ENCODE data around the gene KRT5. TPM values are rescaled to one million over a fixed set of nuclear protein-coding genes. Genes with fewer than 3 reads are reported as not detected.
A peak's percentile ranks its signal among the peaks of the same experiment; 100 is the strongest.

KRT5 gene
- total RNA-seq, 1 experiment from 2014 or later: 89.7 TPM

GRCh38 chr12:52530366-52530765, 10.2 kb upstream of the KRT5 start:
- Histone ChIP-seq H3F3A (ENCODE audit: insufficient read depth, low read depth) (no peaks in the 10 kb centered on the region), H4K20me1 (ENCODE audit: insufficient read depth) (no peaks in the 10 kb centered on the region), H3K27me3 (ENCODE audit: insufficient read depth, low read depth) (no peaks in the 10 kb centered on the region), H3K4me2 (no peak overlapping the region), H3K27ac (no peak overlapping the region), H3K9me3 (ENCODE audit: insufficient read depth, low read depth) (no peaks in the 10 kb centered on the region), H3K36me3 (ENCODE audit: low read depth) (no peaks in the 10 kb centered on the region), H3K4me3 (no peak overlapping the region), H2AFZ (no peak overlapping the region), H3K9me2 (ENCODE audit: insufficient read depth) (no peaks in the 10 kb centered on the region), H3K79me2 (ENCODE audit: low read depth) (no peaks in the 10 kb centered on the region), H3K4me1 (replicated peaks; ENCODE audit: insufficient read depth) (peaks cover 5% of the 10 kb centered on the region)
- no peak for DNase-seq
- intact Hi-C loops (cut with micrococcal nuclease; ENCODE audit: unreplicated experiment): no loop called here
- TF ChIP-seq, protein P1, sequence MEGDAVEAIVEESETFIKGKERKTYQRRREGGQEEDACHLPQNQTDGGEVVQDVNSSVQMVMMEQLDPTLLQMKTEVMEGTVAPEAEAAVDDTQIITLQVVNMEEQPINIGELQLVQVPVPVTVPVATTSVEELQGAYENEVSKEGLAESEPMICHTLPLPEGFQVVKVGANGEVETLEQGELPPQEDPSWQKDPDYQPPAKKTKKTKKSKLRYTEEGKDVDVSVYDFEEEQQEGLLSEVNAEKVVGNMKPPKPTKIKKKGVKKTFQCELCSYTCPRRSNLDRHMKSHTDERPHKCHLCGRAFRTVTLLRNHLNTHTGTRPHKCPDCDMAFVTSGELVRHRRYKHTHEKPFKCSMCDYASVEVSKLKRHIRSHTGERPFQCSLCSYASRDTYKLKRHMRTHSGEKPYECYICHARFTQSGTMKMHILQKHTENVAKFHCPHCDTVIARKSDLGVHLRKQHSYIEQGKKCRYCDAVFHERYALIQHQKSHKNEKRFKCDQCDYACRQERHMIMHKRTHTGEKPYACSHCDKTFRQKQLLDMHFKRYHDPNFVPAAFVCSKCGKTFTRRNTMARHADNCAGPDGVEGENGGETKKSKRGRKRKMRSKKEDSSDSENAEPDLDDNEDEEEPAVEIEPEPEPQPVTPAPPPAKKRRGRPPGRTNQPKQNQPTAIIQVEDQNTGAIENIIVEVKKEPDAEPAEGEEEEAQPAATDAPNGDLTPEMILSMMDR (conservative IDR thresholded peaks at IDR 0.05): no peak
- TF ChIP-seq EZH2 (IDR thresholded peaks at IDR 0.05; ENCODE audit: low read depth): no peak
- BruUV-seq (replicated peaks): no TSS peak
- ChIA-PET CTCF (no interaction called here), POLR2A (ENCODE audit: unreplicated experiment) (no interaction called here)

- Histone ChIP-seq H3K9me3 (ENCODE audit: insufficient read depth, low read depth) (no peaks in the 10 kb centered on the region), H3K27me3 (ENCODE audit: insufficient read depth, low read depth) (no peaks in the 10 kb centered on the region), H3K36me3 (ENCODE audit: low read depth) (no peaks in the 10 kb centered on the region), H2AFZ (no peak overlapping the region), H3K9me2 (ENCODE audit: insufficient read depth) (no peaks in the 10 kb centered on the region), H3K27ac (no peak overlapping the region), H3K79me2 (ENCODE audit: low read depth) (no peaks in the 10 kb centered on the region), H3K4me1 (replicated peaks; ENCODE audit: insufficient read depth) (peaks cover 10% of the 10 kb centered on the region), H3F3A (ENCODE audit: insufficient read depth, low read depth) (no peaks in the 10 kb centered on the region), H3K4me2 (no peak overlapping the region), H3K4me3 (no peak overlapping the region), H4K20me1 (ENCODE audit: insufficient read depth) (no peaks in the 10 kb centered on the region)
- DNase-seq: peak in 1 of 2 experiments; percentile 25
- intact Hi-C loops (cut with micrococcal nuclease; ENCODE audit: unreplicated experiment): loop anchor here (10.0 kb wide), 1 partner anchor 445 kb away; no protein-coding TSS in a partner anchor
- CTCF ChIA-PET: interaction anchor here (0.6 kb wide), 1 partner anchor 22 kb away, joined by 3 read pairs; no protein-coding TSS in a partner anchor
- POLR2A ChIA-PET (ENCODE audit: unreplicated experiment): no interaction called here
- BruUV-seq (replicated peaks): no TSS peak
- TF ChIP-seq, protein P1 (conservative IDR thresholded peaks at IDR 0.05): no peak
These were observed 9.7 kb upstream of the KRT5 start for GRCh38 chr12:52529846-52530245.

GRCh38 chr12:52529417-52529816, 9.2 kb upstream of the KRT5 start:
- ChIA-PET CTCF (interaction anchor here (0.6 kb wide), 1 partner anchor 22 kb away, joined by 3 read pairs; no protein-coding TSS in a partner anchor), POLR2A (ENCODE audit: unreplicated experiment) (no interaction called here)
- no TSS peak for BruUV-seq (replicated peaks)
- Histone ChIP-seq H3K4me1 (replicated peaks; ENCODE audit: insufficient read depth) (peaks cover 15% of the 10 kb centered on the region), H3K4me3 (no peak overlapping the region), H2AFZ (no peak overlapping the region), H3K79me2 (ENCODE audit: low read depth) (no peaks in the 10 kb centered on the region), H3K36me3 (ENCODE audit: low read depth) (no peaks in the 10 kb centered on the region), H3F3A (ENCODE audit: insufficient read depth, low read depth) (no peaks in the 10 kb centered on the region), H3K9me2 (ENCODE audit: insufficient read depth) (no peaks in the 10 kb centered on the region), H3K9me3 (ENCODE audit: insufficient read depth, low read depth) (no peaks in the 10 kb centered on the region), H3K27ac (no peak overlapping the region), H3K27me3 (ENCODE audit: insufficient read depth, low read depth) (no peaks in the 10 kb centered on the region), H4K20me1 (ENCODE audit: insufficient read depth) (no peaks in the 10 kb centered on the region), H3K4me2 (no peak overlapping the region)
- DNase-seq: no peak
- TF ChIP-seq, protein P1 (conservative IDR thresholded peaks at IDR 0.05): no peak
- TF ChIP-seq EZH2 (IDR thresholded peaks at IDR 0.05; ENCODE audit: low read depth): no peak
- intact Hi-C loops (cut with micrococcal nuclease; ENCODE audit: unreplicated experiment): loop anchor here (10.0 kb wide), 1 partner anchor 445 kb away; no protein-coding TSS in a partner anchor

Data from PC-9 (cell line).